SK-N-SH treated with all-trans-retinoic acid at 6 μM for 48 hours (cell line): ENCODE results near the gene CAPG.

Experiments used
- ARNTL ChIP-seq: fragments of 450-650 bp; formaldehyde crosslinking; IDR thresholded peaks from 2 replicates; pipeline ENCODE4 v1.5.0; 2020; ENCODE audit warnings: low read depth, mild to moderate bottlenecking, moderate library complexity, borderline replicate concordance
- GLIS3 ChIP-seq: fragments of 250-450 bp; sonication (Bioruptor Pico); IDR thresholded peaks from 2 replicates; pipeline ENCODE4 v1.5.0; 2020; ENCODE audit warnings: mild to moderate bottlenecking, moderate library complexity
- ISL1 ChIP-seq: fragments of 250-450 bp; sonication (Bioruptor Pico); IDR thresholded peaks from 2 replicates; pipeline ENCODE4 v2.1.2; 2022; ENCODE audit warnings: mild to moderate bottlenecking, moderate library complexity
- OSR1 ChIP-seq: fragments of 250-450 bp; sonication (Bioruptor Pico); IDR thresholded peaks from 2 replicates; pipeline ENCODE4 v1.8.0; 2022; ENCODE audit warnings: moderate library complexity, mild to moderate bottlenecking, inconsistent platforms
- PPARA ChIP-seq: fragments of 250-450 bp; sonication (Bioruptor Pico); IDR thresholded peaks from 2 replicates; pipeline ENCODE4 v1.5.0; 2020; ENCODE audit warnings: mild to moderate bottlenecking, borderline replicate concordance
- RARB ChIP-seq: fragments of 250-450 bp; sonication (Bioruptor Pico); IDR thresholded peaks from 2 replicates; pipeline ENCODE4 v1.8.0; 2021; ENCODE audit warnings: mild to moderate bottlenecking, moderate library complexity
- TCF4 ChIP-seq: fragments of 250-450 bp; sonication (Bioruptor Pico); IDR thresholded peaks from 2 replicates; pipeline ENCODE4 v1.8.0; 2021; ENCODE audit warnings: mild to moderate bottlenecking, moderate library complexity, borderline replicate concordance
- ZC3H10 ChIP-seq: fragments of 250-450 bp; sonication (Bioruptor Pico); IDR thresholded peaks from 2 replicates; pipeline ENCODE4 v1.5.1; 2021; ENCODE audit warnings: mild to moderate bottlenecking, moderate library complexity
- ZFP3 ChIP-seq: fragments of 250-450 bp; sonication (Bioruptor Pico); IDR thresholded peaks from 2 replicates; pipeline ENCODE4 v1.5.0; 2020; ENCODE audit warnings: mild to moderate bottlenecking, moderate library complexity
- ZNF565 ChIP-seq: fragments of 450-650 bp; formaldehyde crosslinking; conservative IDR thresholded peaks from 2 replicates; pipeline ENCODE4 v1.5.0; 2020; ENCODE audit warnings: low read depth, mild to moderate bottlenecking, moderate library complexity
- ZNF70 ChIP-seq: fragments of 450-650 bp; formaldehyde crosslinking; IDR thresholded peaks from 2 replicates; pipeline ENCODE4 v1.5.0; 2020; ENCODE audit warnings: mild to moderate bottlenecking, moderate library complexity
- TF ChIP-seq, protein P1 (sequence below): fragments of 250-450 bp; sonication (Bioruptor Pico); IDR thresholded peaks from 2 replicates; pipeline ENCODE4 v1.8.0; 2020; ENCODE audit warnings: mild to moderate bottlenecking, moderate library complexity, borderline replicate concordance
- TF ChIP-seq, protein P2 (sequence below): fragments of 250-450 bp; sonication (Bioruptor Pico); IDR thresholded peaks from 2 replicates; pipeline ENCODE4 v1.8.0; 2021; ENCODE audit warnings: low read depth, mild to moderate bottlenecking, moderate library complexity, borderline replicate concordance
- TF ChIP-seq, protein P3 (sequence below): fragments of 250-450 bp; sonication (Bioruptor Pico); IDR thresholded peaks from 2 replicates; pipeline ENCODE4 v1.5.1; 2021; ENCODE audit warnings: mild to moderate bottlenecking, moderate library complexity

DNA sequence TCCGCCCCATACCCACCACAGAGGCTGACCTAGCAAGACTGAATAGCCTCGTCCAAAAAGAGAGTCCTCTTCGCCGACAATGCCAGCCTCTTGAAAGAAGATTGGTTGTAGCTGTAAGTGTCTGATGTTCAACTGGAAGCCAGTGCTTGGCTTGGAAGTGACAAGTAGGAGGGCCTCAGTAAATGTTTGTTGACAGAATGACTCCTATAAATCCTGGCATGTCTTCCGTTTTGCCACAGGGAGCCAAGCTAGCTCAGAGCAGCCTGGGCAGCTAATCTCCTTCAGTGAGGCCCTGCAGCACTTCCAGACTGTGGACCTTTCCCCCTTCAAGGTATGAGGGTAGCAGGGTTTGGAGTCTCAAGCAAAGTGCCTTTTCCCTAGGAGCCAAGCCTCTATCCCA lies 40.7 kb downstream of the CAPG start:
- no peak for TF ChIP-seq GLIS3
- no peak for TF ChIP-seq ISL1 (CRISPR knock-in tag)
- no peak for TF ChIP-seq ZNF565 (CRISPR knock-in tag)
- TF ChIP-seq ZFP3 (CRISPR knock-in tag) = no peak
- TF ChIP-seq, protein P1, sequence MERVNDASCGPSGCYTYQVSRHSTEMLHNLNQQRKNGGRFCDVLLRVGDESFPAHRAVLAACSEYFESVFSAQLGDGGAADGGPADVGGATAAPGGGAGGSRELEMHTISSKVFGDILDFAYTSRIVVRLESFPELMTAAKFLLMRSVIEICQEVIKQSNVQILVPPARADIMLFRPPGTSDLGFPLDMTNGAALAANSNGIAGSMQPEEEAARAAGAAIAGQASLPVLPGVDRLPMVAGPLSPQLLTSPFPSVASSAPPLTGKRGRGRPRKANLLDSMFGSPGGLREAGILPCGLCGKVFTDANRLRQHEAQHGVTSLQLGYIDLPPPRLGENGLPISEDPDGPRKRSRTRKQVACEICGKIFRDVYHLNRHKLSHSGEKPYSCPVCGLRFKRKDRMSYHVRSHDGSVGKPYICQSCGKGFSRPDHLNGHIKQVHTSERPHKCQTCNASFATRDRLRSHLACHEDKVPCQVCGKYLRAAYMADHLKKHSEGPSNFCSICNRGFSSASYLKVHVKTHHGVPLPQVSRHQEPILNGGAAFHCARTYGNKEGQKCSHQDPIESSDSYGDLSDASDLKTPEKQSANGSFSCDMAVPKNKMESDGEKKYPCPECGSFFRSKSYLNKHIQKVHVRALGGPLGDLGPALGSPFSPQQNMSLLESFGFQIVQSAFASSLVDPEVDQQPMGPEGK (CRISPR knock-in tag) = no peak
- TF ChIP-seq PPARA (CRISPR knock-in tag) = no peak
- no peak for TF ChIP-seq ZNF70 (CRISPR knock-in tag)
- TF ChIP-seq, protein P2, sequence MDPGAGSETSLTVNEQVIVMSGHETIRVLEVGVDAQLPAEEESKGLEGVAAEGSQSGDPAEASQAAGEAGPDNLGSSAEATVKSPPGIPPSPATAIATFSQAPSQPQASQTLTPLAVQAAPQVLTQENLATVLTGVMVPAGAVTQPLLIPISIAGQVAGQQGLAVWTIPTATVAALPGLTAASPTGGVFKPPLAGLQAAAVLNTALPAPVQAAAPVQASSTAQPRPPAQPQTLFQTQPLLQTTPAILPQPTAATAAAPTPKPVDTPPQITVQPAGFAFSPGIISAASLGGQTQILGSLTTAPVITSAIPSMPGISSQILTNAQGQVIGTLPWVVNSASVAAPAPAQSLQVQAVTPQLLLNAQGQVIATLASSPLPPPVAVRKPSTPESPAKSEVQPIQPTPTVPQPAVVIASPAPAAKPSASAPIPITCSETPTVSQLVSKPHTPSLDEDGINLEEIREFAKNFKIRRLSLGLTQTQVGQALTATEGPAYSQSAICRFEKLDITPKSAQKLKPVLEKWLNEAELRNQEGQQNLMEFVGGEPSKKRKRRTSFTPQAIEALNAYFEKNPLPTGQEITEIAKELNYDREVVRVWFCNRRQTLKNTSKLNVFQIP = no peak
- TF ChIP-seq ARNTL (CRISPR knock-in tag) = no peak
- TF ChIP-seq TCF4 = no peak
- TF ChIP-seq, protein P3, sequence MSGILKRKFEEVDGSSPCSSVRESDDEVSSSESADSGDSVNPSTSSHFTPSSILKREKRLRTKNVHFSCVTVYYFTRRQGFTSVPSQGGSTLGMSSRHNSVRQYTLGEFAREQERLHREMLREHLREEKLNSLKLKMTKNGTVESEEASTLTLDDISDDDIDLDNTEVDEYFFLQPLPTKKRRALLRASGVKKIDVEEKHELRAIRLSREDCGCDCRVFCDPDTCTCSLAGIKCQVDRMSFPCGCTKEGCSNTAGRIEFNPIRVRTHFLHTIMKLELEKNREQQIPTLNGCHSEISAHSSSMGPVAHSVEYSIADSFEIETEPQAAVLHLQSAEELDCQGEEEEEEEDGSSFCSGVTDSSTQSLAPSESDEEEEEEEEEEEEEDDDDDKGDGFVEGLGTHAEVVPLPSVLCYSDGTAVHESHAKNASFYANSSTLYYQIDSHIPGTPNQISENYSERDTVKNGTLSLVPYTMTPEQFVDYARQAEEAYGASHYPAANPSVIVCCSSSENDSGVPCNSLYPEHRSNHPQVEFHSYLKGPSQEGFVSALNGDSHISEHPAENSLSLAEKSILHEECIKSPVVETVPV = no peak
- no peak for TF ChIP-seq RARB (CRISPR knock-in tag)
- TF ChIP-seq ZC3H10 (CRISPR knock-in tag) = no peak
- TF ChIP-seq OSR1 (CRISPR knock-in tag) = no peak
